CD14-positive monocyte (primary cell): ENCODE measurements around the gene ANKEF1. TPM values are rescaled to one million over a fixed set of nuclear protein-coding genes. Genes with fewer than 3 reads are reported as not detected.

ENCODE experiments used
- DNase-seq, 3 donors: peaks; one replicate each; pipeline ENCODE4 v3.0.0-alpha.2; 2011 to 2022
- H2AFZ ChIP-seq: 2 replicates; pipeline ENCODE4 v1.6.0; 2012; ENCODE audit warnings: mild to moderate bottlenecking, low read depth, low read length, inconsistent platforms; ENCODE audit not compliant: insufficient read depth, poor library complexity, severe bottlenecking
- H3K27ac ChIP-seq, 2 donors: 1 replicate in 1 of 2; 2 replicates in 1 of 2; pipeline ENCODE4 v1.5.1; 2012 to 2013; ENCODE audit warnings: low read length in 2 of 2, control low read depth in 1 of 2, inconsistent platforms in 1 of 2, low read depth in 1 of 2, mild to moderate bottlenecking in 1 of 2
- H3K27me3 ChIP-seq, 2 donors: one replicate each; pipeline versions ENCODE4 v1.6.0 to v1.6.1; 2011 to 2013; ENCODE audit warnings: low read length in 2 of 2; ENCODE audit not compliant: control insufficient read depth in 2 of 2, insufficient read depth in 2 of 2
- H3K36me3 ChIP-seq, 2 donors: replicated peaks in 1 of 2; 1 replicate in 1 of 2; 2 replicates in 1 of 2; pipeline versions ENCODE4 v1.5.1 to v1.6.1; 2012 to 2013; ENCODE audit warnings: low read length in 2 of 2, control low read depth in 1 of 2, inconsistent platforms in 1 of 2, mild to moderate bottlenecking in 1 of 2; ENCODE audit not compliant: insufficient read depth in 2 of 2, control insufficient read depth in 1 of 2
- H3K4me1 ChIP-seq, 2 donors: 1 replicate in 1 of 2; 2 replicates in 1 of 2; pipeline versions ENCODE4 v1.5.1 to v1.6.1; 2012 to 2013; ENCODE audit warnings: low read length in 2 of 2, control low read depth in 1 of 2, inconsistent platforms in 1 of 2, mild to moderate bottlenecking in 1 of 2, moderate library complexity in 1 of 2; ENCODE audit not compliant: insufficient read depth in 2 of 2, control insufficient read depth in 1 of 2
- H3K4me2 ChIP-seq: replicated peaks from 2 replicates; pipeline ENCODE3; 2012; ENCODE audit warnings: low read length, moderate library complexity, mild to moderate bottlenecking; ENCODE audit not compliant: poor library complexity, severe bottlenecking; ENCODE audit errors: extremely low read depth
- H3K4me3 ChIP-seq, 3 experiments: fragments of 200-600 bp in 1 of 3; sonication (generic) in 1 of 3; replicated peaks in 1 of 3; 1 replicate in 2 of 3; 2 replicates in 1 of 3; pipeline ENCODE4 v1.5.1; 2011 to 2013; ENCODE audit warnings: low read length in 3 of 3, mild to moderate bottlenecking in 3 of 3, control low read depth in 2 of 3, low read depth in 2 of 3, inconsistent platforms in 1 of 3, moderate library complexity in 1 of 3
- H3K79me2 ChIP-seq: 2 replicates; pipeline ENCODE4 v1.6.0; 2012; ENCODE audit warnings: mild to moderate bottlenecking, control low read depth, inconsistent platforms, low read length, moderate library complexity; ENCODE audit not compliant: insufficient read depth
- H3K9ac ChIP-seq: 2 replicates; pipeline ENCODE4 v1.6.0; 2017; ENCODE audit warnings: low read length, mild to moderate bottlenecking; ENCODE audit not compliant: insufficient read depth, poor library complexity, severe bottlenecking
- H3K9me3 ChIP-seq, 2 donors: replicated peaks in 1 of 2; 1 replicate in 1 of 2; 2 replicates in 1 of 2; pipeline versions ENCODE4 v1.5.1 to v1.6.1; 2012 to 2013; ENCODE audit warnings: low read length in 2 of 2, control low read depth in 1 of 2; ENCODE audit not compliant: control insufficient read depth in 1 of 2, insufficient read depth in 1 of 2
- H4K20me1 ChIP-seq: 2 replicates; pipeline ENCODE4 v1.6.0; 2012; ENCODE audit warnings: mild to moderate bottlenecking, low read length, control low read depth, moderate library complexity; ENCODE audit not compliant: insufficient read depth
- H3K27ac Mint-ChIP-seq, 7 donors: one replicate each; pipeline ENCODE4 v1.8.0; 2020; ENCODE audit warnings: mild to moderate bottlenecking in 7 of 7, mixed read lengths in 7 of 7, moderate library complexity in 6 of 7, inconsistent platforms in 2 of 7
- H3K27me3 Mint-ChIP-seq, 3 donors: one replicate each; pipeline ENCODE4 v1.8.0; 2021 to 2022; ENCODE audit warnings: low read depth in 3 of 3, mild to moderate bottlenecking in 3 of 3, mixed read lengths in 3 of 3, moderate library complexity in 3 of 3, inconsistent platforms in 1 of 3
- H3K36me3 Mint-ChIP-seq, 2 donors: one replicate each; pipeline ENCODE4 v1.8.0; 2020; ENCODE audit warnings: mixed read lengths in 2 of 2, inconsistent platforms in 1 of 2, mild to moderate bottlenecking in 1 of 2
- H3K4me1 Mint-ChIP-seq: one replicate; pipeline ENCODE4 v1.8.0; 2020; ENCODE audit warnings: mild to moderate bottlenecking, mixed read lengths
- H3K4me3 Mint-ChIP-seq, 2 donors: one replicate each; pipeline ENCODE4 v1.8.0; 2020; ENCODE audit warnings: mild to moderate bottlenecking in 2 of 2, mixed read lengths in 2 of 2, moderate library complexity in 1 of 2
- H3K9me3 Mint-ChIP-seq, 7 donors: one replicate each; pipeline ENCODE4 v1.8.0; 2020 to 2022; ENCODE audit warnings: mixed read lengths in 7 of 7, mild to moderate bottlenecking in 6 of 7, moderate library complexity in 6 of 7, inconsistent platforms in 2 of 7
- CTCF ChIP-seq: fragments of 200-600 bp; IDR thresholded peaks from one replicate; pipeline ENCODE4 v1.8.0; 2022; ENCODE audit warnings: antibody characterized with exemption, mild to moderate bottlenecking
- WGBS: methylation state at CpG from one replicate; pipeline ENCODE4 v1.1.5; 2013; ENCODE audit warnings: missing lambda C conversion rate; ENCODE audit not compliant: insufficient coverage; 5-methylcytosine and 5-hydroxymethylcytosine counted together
- intact Hi-C, 2 donors: fragments of 100-400 bp; cut with micrococcal nuclease; formaldehyde crosslinking; loops; one replicate each; pipeline versions ENCODE4 v1.15.0 to v1.15.1; 2023
- polyA plus RNA-seq, 3 donors: library from polyadenylated mRNA; depleted of rRNA in 1 of 3; unstranded in 2 of 3; stranded (reverse) in 1 of 3; fragments of 300-500 nt in 2 of 3; fragments of >200 nt in 1 of 3; fragmentation: Illumina TruSeq in 2 of 3; gene quantifications; 1 replicate in 2 of 3; 2 replicates in 1 of 3; pipeline ENCODE4 v1.2.3, GENCODE V29; 2012 to 2021

Gene ANKEF1
- polyA plus RNA-seq, 3 donors: 0.03 to 0.15 (median 0.10) TPM

- intact Hi-C loops: loop anchor here in 1 of 2 donors (10.0 kb wide), 1 partner anchor 679 kb away; the partner anchor contains the start of gene JAG1
- no peak overlapping the region for H3K4me3 ChIP-seq
- peaks cover 15 to 27% of the 10 kb centered on the region in 2 donors for H3K4me1 ChIP-seq
- no peak for TF ChIP-seq CTCF
- Mint-ChIP-seq H3K36me3 (no peaks in the 10 kb centered on the region), H3K4me3 (no peak overlapping the region), H3K4me1 (peaks cover 17% of the 10 kb centered on the region), H3K9me3 (peaks cover 0 to 5% (median 3%) of the 10 kb centered on the region in 7 donors), H3K27ac (no peak overlapping the region), H3K27me3 (peaks cover 0 to 2% (median 1%) of the 10 kb centered on the region in 3 donors)
- DNase-seq: no peak
- no peaks in the 10 kb centered on the region for H3K36me3 ChIP-seq
- no peak overlapping the region for H3K9ac ChIP-seq
- H4K20me1 ChIP-seq: no peaks in the 10 kb centered on the region
- H3K9me3 ChIP-seq: peaks cover 3 to 4% of the 10 kb centered on the region in 2 donors
- H3K79me2 ChIP-seq: no peaks in the 10 kb centered on the region
- no peak overlapping the region for H2AFZ ChIP-seq
- no peaks in the 10 kb centered on the region for H3K27me3 ChIP-seq
- 100% methylated on average over 1 of the region's 3 CpGs for WGBS
- no peak overlapping the region for H3K4me2 ChIP-seq
- no peak overlapping the region for H3K27ac ChIP-seq
These were observed 39.1 kb upstream of the ANKEF1 start for GRCh38 chr20:9995510-9996272.

- Histone ChIP-seq H3K9ac (no peak overlapping the region), H3K27me3 (no peaks in the 10 kb centered on the region), H3K4me2 (no peak overlapping the region), H3K27ac (no peak overlapping the region), H3K36me3 (no peaks in the 10 kb centered on the region), H4K20me1 (no peaks in the 10 kb centered on the region), H3K79me2 (no peaks in the 10 kb centered on the region), H2AFZ (no peak overlapping the region), H3K4me1 (peaks cover 14 to 26% of the 10 kb centered on the region in 2 donors), H3K9me3 (peaks cover 3 to 4% of the 10 kb centered on the region in 2 donors), H3K4me3 (no peak overlapping the region)
- intact Hi-C loops: loop anchor here in 1 of 2 donors (10.0 kb wide), 1 partner anchor 678 kb away; the partner anchor contains the start of gene JAG1
- no peak for TF ChIP-seq CTCF
- H3K27ac Mint-ChIP-seq: no peak overlapping the region
- DNase-seq: no peak
- WGBS: no CpG with 5 or more reads among the region's 1 CpG
- H3K36me3 Mint-ChIP-seq: no peaks in the 10 kb centered on the region
- peaks cover 0 to 5% (median 3%) of the 10 kb centered on the region in 7 donors for H3K9me3 Mint-ChIP-seq
- H3K4me1 Mint-ChIP-seq: peaks cover 17% of the 10 kb centered on the region
- no peak overlapping the region for H3K4me3 Mint-ChIP-seq
- H3K27me3 Mint-ChIP-seq: peaks cover 0 to 2% (median 1%) of the 10 kb centered on the region in 3 donors
These were observed 37.8 kb upstream of the ANKEF1 start for GRCh38 chr20:9996944-9997343.
